GM10248 (cell line): ENCODE data around the gene ORM2.
"Not testable (repeated sequence)": the region's sequence is repeated elsewhere in the genome, so short reads cannot be mapped to it uniquely, and the experiment has no call there.

Source experiments
- CTCF ChIA-PET: fragments of 300-600 bp; sonication (Branson Sonifier 250); formaldehyde crosslinking; extraction: SDS; loops from one replicate; lab custom pipeline; 2021; ENCODE audit warnings: antibody characterized with exemption; lab: Yijun Ruan, JAX
- POLR2A ChIA-PET: fragments of 350-650 bp; sonication (Branson Sonifier 250); formaldehyde crosslinking; extraction: SDS; loops from one replicate; lab custom pipeline; 2020; ENCODE audit warnings: antibody characterized with exemption; lab: Yijun Ruan, JAX
- DNase-seq: peaks from one replicate; pipeline ENCODE4 v3.0.0; 2012; ENCODE audit errors: extremely low spot score
- CTCF ChIP-seq: IDR thresholded peaks from 2 replicates; pipeline ENCODE4 v1.5.1; 2012; ENCODE audit warnings: mild to moderate bottlenecking, low read depth; ENCODE audit errors: extremely low read depth, missing control alignments, control extremely low read depth

Gene ORM2

GRCh38 chr9:114330636-114331035 lies 967 bp downstream of the ORM2 start:
- ChIA-PET CTCF (no interaction called here), POLR2A (no interaction called here)
- no peak for DNase-seq
- no peak for TF ChIP-seq CTCF

- POLR2A ChIA-PET, DNase-seq, CTCF ChIA-PET: not testable (repeated sequence)
Measured at GRCh38 chr9:114331229-114332195, 1.8 kb downstream of the ORM2 start.

GRCh38 chr9:114332474-114333040 lies 2.9 kb downstream of the ORM2 start:
- DNase-seq, CTCF ChIA-PET, POLR2A ChIA-PET: not testable (repeated sequence)

GRCh38 chr9:114333718-114334117 lies 4.0 kb downstream of the ORM2 start:
- DNase-seq, POLR2A ChIA-PET, CTCF ChIA-PET: not testable (repeated sequence)

GRCh38 chr9:114334490-114334889 lies 4.8 kb downstream of the ORM2 start:
- DNase-seq: no peak
- no peak for TF ChIP-seq CTCF
- ChIA-PET CTCF (no interaction called here), POLR2A (no interaction called here)

GRCh38 chr9:114335745-114336144 lies 6.1 kb downstream of the ORM2 start:
- TF ChIP-seq CTCF: no peak
- ChIA-PET CTCF (no interaction called here), POLR2A (no interaction called here)
- no peak for DNase-seq

- CTCF ChIA-PET: no interaction called here
- no peak for TF ChIP-seq CTCF
- POLR2A ChIA-PET: interaction anchor here (0.6 kb wide), 1 partner anchor 267 kb away, joined by 6 read pairs; no protein-coding TSS in a partner anchor
- DNase-seq: no peak
Measured at GRCh38 chr9:114336157-114336556, 6.5 kb downstream of the ORM2 start.

- DNase-seq: no peak
- TF ChIP-seq CTCF: no peak
- ChIA-PET POLR2A (interaction anchor here (0.6 kb wide), 1 partner anchor 266 kb away, joined by 6 read pairs; no protein-coding TSS in a partner anchor), CTCF (interaction anchor here (1.1 to 3.1 kb wide), 2 partner anchors 50 to 69 kb away, joined by 3 to 14 read pairs; partner anchors contain the start of gene AKNA)
Measured at GRCh38 chr9:114336699-114337395, 7.2 kb downstream of the ORM2 start.
